COLO668 (cell line): ENCODE data around the gene MCAM.

Experiments
- DNase-seq: peaks from one replicate; lab custom pipeline; 2025; ENCODE audit not compliant: unreplicated experiment; lab: John Stamatoyannopoulos, UW

Gene MCAM

GRCh38 chr11:119316729-119317591 lies at the start of gene MCAM:
TSS of gene MCAM (minus strand) at chr11:119317130. CDS start at chr11:119317101, 29 bp downstream.
- DNase-seq: peak; percentile 43

- DNase-seq: no peak
Measured at GRCh38 chr11:119365071-119365591, 48.2 kb upstream of the MCAM start.

- peak; percentile 74 for DNase-seq
Measured at GRCh38 chr11:119363851-119364590, 47.1 kb upstream of the MCAM start.

- peak; percentile 46 for DNase-seq
Measured at GRCh38 chr11:119363081-119363850, 46.3 kb upstream of the MCAM start.

- DNase-seq: no peak
Measured at GRCh38 chr11:119362741-119363080, 45.8 kb upstream of the MCAM start.

GRCh38 chr11:119361941-119362725 lies 45.2 kb upstream of the MCAM start:
- peak; percentile 9 for DNase-seq

GRCh38 chr11:119361056-119361787 lies 44.3 kb upstream of the MCAM start:
- peak; percentile 45 for DNase-seq

GRCh38 chr11:119359365-119360214 lies 42.7 kb upstream of the MCAM start:
- no peak for DNase-seq

GRCh38 chr11:119357074-119357473 lies 40.1 kb upstream of the MCAM start:
- no peak for DNase-seq

GRCh38 chr11:119356349-119357031 lies 39.6 kb upstream of the MCAM start:
- DNase-seq: no peak

- DNase-seq: no peak
Measured at GRCh38 chr11:119355091-119355843, 38.3 kb upstream of the MCAM start.

GRCh38 chr11:119352857-119353260 lies 35.9 kb upstream of the MCAM start:
- DNase-seq: peak; percentile 76

GRCh38 chr11:119351232-119351631 lies 34.3 kb upstream of the MCAM start:
- no peak for DNase-seq

GRCh38 chr11:119350302-119350701 lies 33.4 kb upstream of the MCAM start:
- DNase-seq: no peak

GRCh38 chr11:119347940-119348605 lies 31.1 kb upstream of the MCAM start:
- DNase-seq: no peak

GRCh38 chr11:119347242-119347641 lies 30.3 kb upstream of the MCAM start:
- DNase-seq: no peak

GRCh38 chr11:119346605-119347004 lies 29.7 kb upstream of the MCAM start, which contains the start of gene MFRP:
TSS of gene MFRP (minus strand) at chr11:119346705. CDS start at chr11:119346513, 192 bp downstream.
- no peak for DNase-seq
